IMR-90 (cell line): ENCODE measurements around the gene NPFF. TPM values are rescaled to one million over a fixed set of nuclear protein-coding genes. Genes with fewer than 3 reads are reported as not detected.
A peak's percentile ranks its signal among the peaks of the same experiment; 100 is the strongest.

Source experiments
- ATAC-seq: fragments of 200-7000 bp; cut with Tn5 transposase; 2 replicates; pipeline ENCODE4 v1.9.1; 2020; ENCODE audit warnings: low read depth, mild to moderate bottlenecking, moderate library complexity
- BruUV-seq: library from RNA; stranded (reverse); fragments of 400-500 nt; replicated peaks from 2 replicates; lab custom pipeline; 2021; lab: Mats Ljungman, UMichigan
- CTCF ChIA-PET: fragments of 300-600 bp; formaldehyde crosslinking; extraction: SDS; loops from one replicate; lab custom pipeline; 2021; ENCODE audit warnings: antibody characterized with exemption; lab: Yijun Ruan, JAX
- POLR2A ChIA-PET: fragments of 300-600 bp; sonication (Branson Sonifier 250); formaldehyde crosslinking; loops from one replicate; lab custom pipeline; 2022; ENCODE audit warnings: antibody characterized with exemption; ENCODE audit not compliant: unreplicated experiment; lab: Charles Lee
- DNase-seq: peaks from one replicate; pipeline ENCODE4 v3.0.0; 2013
- H2AFZ ChIP-seq: replicated peaks from 2 replicates; pipeline ENCODE3; 2013; ENCODE audit warnings: low read length, mild to moderate bottlenecking; ENCODE audit not compliant: poor library complexity
- H2AK5ac ChIP-seq: 2 replicates; pipeline ENCODE4 v1.6.1; 2013; ENCODE audit warnings: low read depth, low read length, inconsistent platforms
- H2AK9ac ChIP-seq: replicated peaks from 2 replicates; pipeline ENCODE3; 2013; ENCODE audit warnings: mild to moderate bottlenecking, low read depth, low read length, moderate library complexity; ENCODE audit not compliant: poor library complexity
- H2BK120ac ChIP-seq: 2 replicates; pipeline ENCODE4 v1.6.1; 2013; ENCODE audit warnings: low read depth, low read length, inconsistent platforms
- H2BK15ac ChIP-seq: 3 replicates; pipeline ENCODE4 v1.6.1; 2013; ENCODE audit warnings: low read depth, low read length, inconsistent platforms
- H2BK20ac ChIP-seq: 2 replicates; pipeline ENCODE4 v1.6.1; 2013; ENCODE audit warnings: low read depth, mild to moderate bottlenecking, inconsistent platforms, low read length, moderate library complexity
- H2BK5ac ChIP-seq: 2 replicates; pipeline ENCODE4 v1.6.1; 2013; ENCODE audit warnings: mild to moderate bottlenecking, low read depth, low read length, inconsistent platforms; ENCODE audit not compliant: poor library complexity, severe bottlenecking
- H3K14ac ChIP-seq: replicated peaks from 2 replicates; pipeline ENCODE4 v1.6.1; 2013; ENCODE audit warnings: low read depth, low read length, inconsistent platforms
- H3K18ac ChIP-seq: 2 replicates; pipeline ENCODE4 v1.6.1; 2013; ENCODE audit warnings: low read depth, low read length, control low read depth
- H3K23ac ChIP-seq: 2 replicates; pipeline ENCODE4 v1.6.1; 2013; ENCODE audit warnings: low read depth, low read length, inconsistent platforms
- H3K27ac ChIP-seq: 2 replicates; pipeline ENCODE4 v1.5.1; 2013; ENCODE audit warnings: mild to moderate bottlenecking, control low read depth, low read length; ENCODE audit not compliant: insufficient read depth
- H3K27me3 ChIP-seq: 2 replicates; pipeline ENCODE4 v1.6.1; 2013; ENCODE audit warnings: low read length; ENCODE audit not compliant: control insufficient read depth, insufficient read depth
- H3K36me3 ChIP-seq: 2 replicates; pipeline ENCODE4 v1.6.1; 2013; ENCODE audit warnings: low read length, mixed read lengths; ENCODE audit not compliant: control insufficient read depth, insufficient read depth
- H3K4ac ChIP-seq: 2 replicates; pipeline ENCODE4 v1.6.1; 2013; ENCODE audit warnings: low read depth, low read length, inconsistent platforms
- H3K4me1 ChIP-seq: 2 replicates; pipeline ENCODE4 v1.6.1; 2013; ENCODE audit warnings: low read length, mixed read lengths; ENCODE audit not compliant: control insufficient read depth, insufficient read depth
- H3K4me2 ChIP-seq: 2 replicates; pipeline ENCODE4 v1.6.1; 2013; ENCODE audit warnings: low read depth, mild to moderate bottlenecking, control low read depth, low read length, moderate library complexity
- H3K4me3 ChIP-seq: 2 replicates; pipeline ENCODE4 v1.5.1; 2013; ENCODE audit warnings: low read depth, mild to moderate bottlenecking, control low read depth, low read length, moderate library complexity; ENCODE audit not compliant: insufficient read depth
- H3K56ac ChIP-seq: 2 replicates; pipeline ENCODE4 v1.6.1; 2013; ENCODE audit warnings: low read length, inconsistent platforms; ENCODE audit not compliant: insufficient read depth; ENCODE audit errors: extremely low read depth
- H3K79me1 ChIP-seq, 2 experiments: 2 replicates each; pipeline ENCODE4 v1.6.1; 2013; ENCODE audit warnings: low read length in 2 of 2, inconsistent platforms in 1 of 2, low read depth in 1 of 2
- H3K9ac ChIP-seq: 2 replicates; pipeline ENCODE4 v1.6.1; 2013; ENCODE audit warnings: low read depth, low read length, control low read depth
- H3K9me1 ChIP-seq: 2 replicates; pipeline ENCODE4 v1.6.1; 2013; ENCODE audit warnings: low read length, inconsistent platforms; ENCODE audit not compliant: insufficient read depth
- H3K9me3 ChIP-seq: 2 replicates; pipeline ENCODE4 v1.6.1; 2013; ENCODE audit warnings: low read length; ENCODE audit not compliant: control insufficient read depth, insufficient read depth
- H4K20me1 ChIP-seq: 2 replicates; pipeline ENCODE4 v1.6.1; 2013; ENCODE audit warnings: low read length, inconsistent platforms; ENCODE audit not compliant: insufficient read depth
- H4K5ac ChIP-seq: 2 replicates; pipeline ENCODE4 v1.6.1; 2013; ENCODE audit warnings: mild to moderate bottlenecking, low read depth, low read length, control low read depth
- H4K8ac ChIP-seq, 2 experiments: 2 replicates each; pipeline ENCODE4 v1.6.1; 2013; ENCODE audit warnings: low read depth in 2 of 2, low read length in 2 of 2, control low read depth in 1 of 2, inconsistent platforms in 1 of 2
- H4K91ac ChIP-seq: 2 replicates; pipeline ENCODE4 v1.6.1; 2013; ENCODE audit warnings: low read depth, low read length, inconsistent platforms; ENCODE audit not compliant: insufficient read depth
- NFE2L2 ChIP-seq: fragments of 150-350 bp; IDR thresholded peaks from 2 replicates; pipeline ENCODE4 v1.6.1; 2016; ENCODE audit warnings: low read depth, mild to moderate bottlenecking, low read length
- POLR2A ChIP-seq: IDR thresholded peaks from 2 replicates; pipeline ENCODE4 v1.6.1; 2012; ENCODE audit warnings: mild to moderate bottlenecking, low read depth, low read length
- RCOR1 ChIP-seq: IDR thresholded peaks from 2 replicates; pipeline ENCODE4 v1.6.1; 2012; ENCODE audit warnings: mild to moderate bottlenecking, low read length, improper control_type of control experiment; ENCODE audit not compliant: insufficient replicate concordance
- RFX5 ChIP-seq: IDR thresholded peaks from 2 replicates; pipeline ENCODE4 v1.8.0; 2012; ENCODE audit warnings: low read depth, mild to moderate bottlenecking, low read length, moderate library complexity
- WGBS, 2 experiments: methylation state at CpG; one replicate each; pipeline versions ENCODE4 v1.1.5 to v1.1.7; 2013; ENCODE audit warnings: missing lambda C conversion rate in 2 of 2; ENCODE audit not compliant: insufficient read length in 1 of 2; ENCODE audit errors: extremely low coverage in 2 of 2; 5-methylcytosine and 5-hydroxymethylcytosine counted together
- dilution Hi-C: fragments of 300-500 bp; cut with HindIII; formaldehyde crosslinking; loops from one replicate; pipeline ENCODE4 v1.14.3; 2018; ENCODE audit warnings: low sequenced_read_pairs; ENCODE audit not compliant: unreplicated experiment
- in situ Hi-C: fragments of 300-500 bp; cut with MboI; formaldehyde crosslinking; loops from 3 replicates; pipeline ENCODE4 v1.14.3; 2019; ENCODE audit warnings: low sequenced_read_pairs, inconsistent platforms, mixed read lengths
- intact Hi-C: fragments of 100-400 bp; cut with micrococcal nuclease; formaldehyde crosslinking; loops from 2 replicates; pipeline ENCODE4 v1.10.0; 2022
- polyA plus RNA-seq, 3 experiments: library from polyadenylated mRNA; depleted of rRNA; stranded (reverse); fragments of >200 nt; gene quantifications; 2 replicates each; pipeline ENCODE4 v1.2.3, GENCODE V29; 2012; ENCODE audit warnings: low replicate concordance in 1 of 3
- total RNA-seq: library from RNA; depleted of rRNA; stranded (reverse); fragments of >200 nt; gene quantifications from 2 replicates; pipeline ENCODE4 v1.2.3, GENCODE V29; 2012
- TF ChIP-seq, protein P1 (sequence below): fragments of 150-350 bp; IDR thresholded peaks from 2 replicates; pipeline ENCODE4 v1.6.1; 2016; ENCODE audit warnings: low read depth, mild to moderate bottlenecking, low read length, moderate library complexity, borderline replicate concordance

Gene NPFF
- total and polyA plus RNA-seq, 2 of the 4 experiments (the other 2 are of a cell fraction), result not detected

- no TSS peak for BruUV-seq
- Histone ChIP-seq H3K56ac (peak overlapping the region; percentile 75), H2AK9ac (peak overlapping the region; percentile 92), H2BK15ac (peak overlapping the region; percentile 7; the same call in 2 of the 3 replicates), H3K4me2 (peak overlapping the region; percentile 90), H3K14ac (peak overlapping the region; percentile 93), H3K79me1 (peaks cover 27 to 74% of the 10 kb centered on the region in 2 experiments; a peak in 3 of 4 replicates), H3K27me3 (no peaks in the 10 kb centered on the region), H2BK5ac (peak overlapping the region; percentile 96), H2AFZ (peak overlapping the region; percentile 100), H3K18ac (peak overlapping the region; percentile 26), H4K8ac (peak overlapping the region; percentile 97 to 100), H4K5ac (peak overlapping the region; percentile 98), H3K9me1 (peaks cover 27% of the 10 kb centered on the region), H3K4me3 (peak overlapping the region; percentile 76), H3K4ac (peak overlapping the region; percentile 98), H3K9me3 (no peaks in the 10 kb centered on the region), H3K23ac (peak overlapping the region; percentile 70; the same call in 1 of the 2 replicates), H3K27ac (peak overlapping the region; percentile 96), H3K9ac (peak overlapping the region; percentile 89), H2AK5ac (peak overlapping the region; percentile 93), H2BK120ac (peak overlapping the region; percentile 35), H4K20me1 (peaks cover 3% of the 10 kb centered on the region), H4K91ac (peak overlapping the region; percentile 98), H2BK20ac (no peak overlapping the region), H3K4me1 (peaks cover 11% of the 10 kb centered on the region), H3K36me3 (peaks cover 23% of the 10 kb centered on the region)
- DNase-seq (no peak), ATAC-seq (no peak)
- ChIA-PET POLR2A (no interaction called here), CTCF (interaction anchor here (1.1 kb wide), 1 partner anchor 10 kb away, joined by 3 read pairs; no protein-coding TSS in a partner anchor)
- in situ Hi-C loops (loop anchor here (10.0 kb wide), 1 partner anchor 177 kb away; the partner anchor contains the start of gene AAAS), dilution Hi-C loops (no loop called here), intact Hi-C loops (loop anchor here (2.0 to 5.0 kb wide), 2 partner anchors 49 to 181 kb away; partner anchors contain the start of genes AAAS and PCBP2)
- 80% methylated on average over 1 of the region's 10 CpGs; no CpG with 5 or more reads in 1 of the 2 experiments for WGBS, 2 experiments
- TF ChIP-seq, protein P1, sequence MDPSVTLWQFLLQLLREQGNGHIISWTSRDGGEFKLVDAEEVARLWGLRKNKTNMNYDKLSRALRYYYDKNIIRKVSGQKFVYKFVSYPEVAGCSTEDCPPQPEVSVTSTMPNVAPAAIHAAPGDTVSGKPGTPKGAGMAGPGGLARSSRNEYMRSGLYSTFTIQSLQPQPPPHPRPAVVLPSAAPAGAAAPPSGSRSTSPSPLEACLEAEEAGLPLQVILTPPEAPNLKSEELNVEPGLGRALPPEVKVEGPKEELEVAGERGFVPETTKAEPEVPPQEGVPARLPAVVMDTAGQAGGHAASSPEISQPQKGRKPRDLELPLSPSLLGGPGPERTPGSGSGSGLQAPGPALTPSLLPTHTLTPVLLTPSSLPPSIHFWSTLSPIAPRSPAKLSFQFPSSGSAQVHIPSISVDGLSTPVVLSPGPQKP, result no peak
- TF ChIP-seq NFE2L2 (no peak), RFX5 (no peak), RCOR1 (no peak), POLR2A (no peak)
Observed at GRCh38 chr12:53501615-53502181, 5.6 kb downstream of the NPFF start.
